Tongue (tissue), 2 donors: ENCODE measurements around the gene ZBTB49. TPM values are rescaled to one million over a fixed set of nuclear protein-coding genes. Genes with fewer than 3 reads are reported as not detected.
"Not testable (repeated sequence)": the region's sequence is repeated elsewhere in the genome, so short reads cannot be mapped to it uniquely, and the experiment has no call there.

ENCODE experiments used
- DNase-seq: peaks from one replicate; pipeline ENCODE4 v3.0.0-alpha.2; 2015
- total RNA-seq: library from RNA; depleted of rRNA; stranded (reverse); fragments of >200 nt; gene quantifications from one replicate; pipeline ENCODE4 v1.2.3, GENCODE V29; 2014

ZBTB49 gene, protein sequence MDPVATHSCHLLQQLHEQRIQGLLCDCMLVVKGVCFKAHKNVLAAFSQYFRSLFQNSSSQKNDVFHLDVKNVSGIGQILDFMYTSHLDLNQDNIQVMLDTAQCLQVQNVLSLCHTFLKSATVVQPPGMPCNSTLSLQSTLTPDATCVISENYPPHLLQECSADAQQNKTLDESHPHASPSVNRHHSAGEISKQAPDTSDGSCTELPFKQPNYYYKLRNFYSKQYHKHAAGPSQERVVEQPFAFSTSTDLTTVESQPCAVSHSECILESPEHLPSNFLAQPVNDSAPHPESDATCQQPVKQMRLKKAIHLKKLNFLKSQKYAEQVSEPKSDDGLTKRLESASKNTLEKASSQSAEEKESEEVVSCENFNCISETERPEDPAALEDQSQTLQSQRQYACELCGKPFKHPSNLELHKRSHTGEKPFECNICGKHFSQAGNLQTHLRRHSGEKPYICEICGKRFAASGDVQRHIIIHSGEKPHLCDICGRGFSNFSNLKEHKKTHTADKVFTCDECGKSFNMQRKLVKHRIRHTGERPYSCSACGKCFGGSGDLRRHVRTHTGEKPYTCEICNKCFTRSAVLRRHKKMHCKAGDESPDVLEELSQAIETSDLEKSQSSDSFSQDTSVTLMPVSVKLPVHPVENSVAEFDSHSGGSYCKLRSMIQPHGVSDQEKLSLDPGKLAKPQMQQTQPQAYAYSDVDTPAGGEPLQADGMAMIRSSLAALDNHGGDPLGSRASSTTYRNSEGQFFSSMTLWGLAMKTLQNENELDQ
- total RNA-seq = 9.7 TPM

DNA sequence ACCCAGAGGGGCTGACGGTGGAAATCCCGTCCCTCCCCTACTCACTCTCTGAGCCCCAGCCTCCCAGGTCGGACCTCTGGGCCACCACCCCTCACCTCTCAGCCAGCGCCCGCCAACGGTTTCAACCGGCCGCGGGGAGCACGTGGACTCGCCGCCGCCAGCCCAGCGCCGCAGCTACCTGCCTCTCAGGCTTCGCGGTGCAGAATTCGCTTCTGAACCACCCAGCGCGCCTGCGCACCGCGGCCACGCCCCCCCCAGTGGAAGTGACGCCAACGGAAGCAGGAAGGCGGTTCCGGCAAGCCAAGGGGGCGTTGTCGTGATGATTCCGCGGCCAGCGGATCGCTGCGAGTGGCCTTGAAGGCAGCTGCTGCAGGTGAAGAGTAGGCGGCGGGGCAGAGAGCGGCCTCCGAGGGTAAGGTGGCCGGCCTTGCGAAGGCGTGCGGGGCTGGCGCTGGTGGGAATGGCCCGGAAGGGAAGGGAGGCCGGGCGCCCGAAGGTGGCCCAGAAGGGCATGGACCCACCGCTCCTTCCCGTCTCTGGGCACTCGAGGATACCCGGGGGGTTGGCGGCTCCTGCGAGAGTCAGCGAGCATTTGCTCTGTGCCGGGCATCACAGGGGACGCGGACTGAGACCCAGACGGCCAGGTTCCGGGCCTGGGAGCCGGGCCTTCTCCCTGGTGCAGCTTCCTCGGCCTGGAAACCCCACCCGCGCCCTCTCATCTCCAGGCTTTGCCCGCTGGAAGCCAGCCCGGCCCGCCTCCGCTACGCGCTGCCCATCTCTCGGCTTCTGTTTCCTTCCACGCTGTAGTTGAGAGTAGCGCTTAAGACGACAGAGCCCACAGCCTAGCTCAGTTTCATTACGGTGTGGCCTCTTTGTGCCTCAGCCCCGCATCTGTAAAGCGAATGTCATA lies at the start of gene ZBTB49, which contains the start of gene LYAR:
ZBTB49 (plus strand) TSS at position 311 of the 910 bp plus-strand sequence. CDS start 9,695 bp downstream, outside the sequence.
LYAR (minus strand) TSS at position 214 of the 910 bp plus-strand sequence. CDS start 6,412 bp downstream, outside the sequence.
- DNase-seq = peak; percentile 96

DNA sequence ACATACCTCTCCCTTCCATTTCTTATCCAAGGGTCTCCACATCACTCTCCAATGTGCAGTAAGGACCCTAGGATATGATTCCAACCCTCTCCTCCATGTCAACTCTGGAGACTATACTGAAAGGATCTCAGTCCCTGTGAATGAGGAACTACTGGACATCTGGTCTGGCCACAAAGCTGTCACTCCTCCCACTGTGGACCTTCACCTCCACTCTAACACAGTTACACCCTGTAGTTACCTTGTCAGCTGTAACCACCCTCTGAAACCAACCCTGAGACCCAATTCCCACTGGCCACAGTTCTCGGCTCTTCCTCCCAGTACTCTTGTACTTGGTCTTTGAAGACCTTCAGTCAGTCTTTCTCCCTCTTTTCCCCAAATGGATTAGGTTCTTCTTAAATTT lies 44.9 kb upstream of the ZBTB49 start:
- DNase-seq = no peak

DNA sequence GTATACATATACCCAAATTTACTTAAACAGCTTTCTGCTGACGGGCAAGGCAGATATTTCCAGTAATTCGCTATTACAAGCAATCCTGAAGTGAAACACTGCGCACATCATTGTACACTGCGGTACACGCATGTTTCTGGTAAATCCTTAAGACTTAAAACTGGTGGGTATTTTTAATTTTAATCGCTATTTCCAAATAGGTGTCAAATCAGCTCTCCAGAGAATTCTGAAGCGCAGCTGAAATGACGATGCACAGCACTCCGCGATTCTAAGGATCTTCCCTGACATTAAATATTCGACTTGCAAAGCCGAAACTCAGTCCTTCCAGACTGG lies 42.4 kb upstream of the ZBTB49 start:
- DNase-seq = no peak

DNA sequence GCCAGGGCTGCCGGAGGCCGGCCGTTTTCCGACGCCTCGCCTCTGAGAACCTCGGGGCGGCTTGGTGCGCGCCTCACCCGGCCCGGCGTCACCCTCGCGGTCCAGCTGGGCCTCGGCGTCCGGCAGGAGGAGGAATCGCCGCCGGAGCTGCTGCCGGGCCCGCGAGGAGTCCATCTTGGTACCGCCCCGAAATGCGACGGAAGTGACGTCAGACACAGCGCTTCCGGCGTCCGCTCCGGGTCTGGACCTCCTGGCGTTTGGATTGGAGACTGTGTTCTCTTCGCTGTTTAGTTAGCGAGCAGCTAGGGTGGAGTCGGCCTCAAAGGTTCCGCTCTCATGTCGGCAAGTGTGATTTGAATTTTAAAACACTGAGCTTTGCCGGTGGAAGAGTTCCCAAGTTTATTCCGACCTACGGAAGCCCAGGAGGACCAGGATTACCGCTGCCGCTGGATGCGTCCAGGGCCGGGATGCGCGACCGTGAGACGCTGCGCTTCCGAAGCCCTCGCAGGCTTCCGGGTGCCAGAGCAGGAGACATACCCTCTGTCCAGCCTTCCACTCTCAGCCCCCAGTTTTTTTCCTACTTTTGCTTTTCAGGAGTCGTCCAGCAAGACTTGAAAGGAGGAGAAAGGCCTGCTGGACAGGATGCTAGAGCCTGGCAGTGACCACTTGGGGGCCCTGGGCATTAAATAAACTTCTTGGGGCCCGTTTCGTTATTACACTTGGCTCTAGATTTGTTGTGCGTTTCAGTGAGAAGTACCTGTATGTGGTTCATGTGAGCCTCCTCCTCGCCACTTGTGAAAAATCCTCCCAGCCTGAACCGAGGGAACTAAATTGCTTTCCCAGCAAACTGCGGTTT lies 41.8 kb upstream of the ZBTB49 start, which contains the start of gene TMEM128:
TMEM128 (minus strand) TSS at position 195 of the 856 bp plus-strand sequence; CDS start at position 174, 21 bp downstream.
- DNase-seq = peak; percentile 98

DNA sequence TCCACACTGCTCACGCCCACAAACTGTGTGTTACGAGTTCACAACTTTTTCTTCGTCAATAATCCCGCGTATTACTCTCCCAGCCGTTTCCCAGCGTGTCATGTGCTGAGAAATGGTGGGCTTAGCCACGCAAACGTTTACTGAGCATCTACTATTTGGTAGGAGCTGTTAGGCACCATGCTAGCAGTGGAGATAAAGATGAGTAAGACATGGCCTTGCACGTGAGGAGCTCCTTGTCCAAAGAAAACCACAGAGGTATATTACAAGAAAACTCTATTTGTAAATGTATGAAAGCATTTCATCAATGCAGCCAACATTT lies 41.2 kb upstream of the ZBTB49 start:
- no peak for DNase-seq

DNA sequence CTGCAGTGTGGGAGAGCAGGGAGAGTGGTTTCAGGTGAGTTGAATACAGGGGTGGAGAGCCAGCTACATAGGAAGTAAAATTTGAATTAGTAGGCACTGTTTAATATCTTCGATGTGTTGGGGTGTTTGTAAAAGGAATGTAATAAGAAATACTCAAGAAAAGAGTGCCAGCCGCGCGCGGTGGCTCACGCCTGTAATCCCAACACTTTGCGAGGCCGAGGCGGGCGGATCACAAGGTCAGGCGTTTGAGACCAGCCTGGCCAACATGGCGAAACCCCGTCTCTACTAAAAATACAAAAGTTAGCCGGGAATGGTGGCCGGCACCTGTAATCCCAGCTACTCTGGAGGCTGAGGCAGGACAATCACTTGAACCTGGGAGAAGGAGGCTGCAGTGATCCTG lies 40.7 kb upstream of the ZBTB49 start:
- not testable (repeated sequence) for DNase-seq

DNA sequence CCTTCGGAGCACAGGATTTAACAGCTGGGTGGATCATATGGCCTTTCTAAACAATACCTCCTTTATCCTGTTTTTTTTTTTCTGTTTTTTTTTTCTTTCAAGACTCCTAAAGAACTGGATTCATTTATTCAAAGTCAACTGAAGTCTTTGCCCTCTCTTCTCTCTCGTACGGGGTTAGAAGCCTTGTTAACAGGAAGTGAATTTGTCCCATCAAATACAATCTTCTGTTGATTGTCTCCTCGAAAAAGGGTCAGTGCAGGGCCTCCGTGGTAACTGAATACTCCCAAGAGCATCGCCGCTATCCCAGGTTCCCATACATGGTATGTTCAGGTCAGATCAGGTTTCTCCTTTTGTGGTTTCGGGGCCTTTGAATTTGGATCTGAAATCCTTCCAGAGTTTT lies 40.2 kb upstream of the ZBTB49 start:
- DNase-seq = no peak

DNA sequence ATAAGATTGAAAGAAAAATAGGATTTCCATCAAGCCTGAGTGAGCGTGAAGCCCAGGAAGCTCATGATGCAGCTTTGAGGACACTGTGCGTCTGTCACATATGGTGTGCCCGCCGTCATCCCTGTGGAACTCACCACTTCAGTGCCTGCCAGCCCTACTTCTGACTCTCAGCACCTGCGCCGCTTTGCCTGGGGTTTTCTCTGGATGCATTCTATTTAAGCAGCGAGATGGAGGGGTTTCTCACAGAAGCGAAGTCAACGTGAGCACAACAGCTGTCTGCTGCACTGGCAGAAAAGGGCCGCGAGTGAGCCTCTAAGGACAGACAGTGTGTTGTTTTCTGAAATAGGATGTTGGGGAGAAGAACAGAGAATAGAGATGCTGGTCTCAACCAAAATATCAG lies 35.9 kb upstream of the ZBTB49 start:
- DNase-seq = no peak

DNA sequence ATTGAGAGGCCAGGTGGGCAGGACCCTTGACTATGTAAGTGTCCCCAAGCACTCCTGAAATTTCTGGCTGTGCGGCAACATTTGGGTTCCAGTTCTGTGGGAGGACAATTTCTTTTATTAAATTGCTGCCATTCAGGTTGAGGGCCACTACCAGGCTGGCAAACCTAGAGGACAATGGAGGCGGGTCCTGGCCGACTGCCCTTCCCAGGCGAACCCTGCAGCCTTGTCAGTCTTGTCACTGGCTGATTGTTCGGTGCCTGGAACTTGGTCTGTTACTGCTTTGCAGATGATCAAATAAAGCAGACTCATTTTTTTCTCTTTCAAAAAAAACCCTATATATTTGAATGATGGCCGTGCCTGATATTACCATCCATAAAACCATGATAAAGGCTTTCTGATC lies 35.4 kb upstream of the ZBTB49 start:
- no peak for DNase-seq

DNA sequence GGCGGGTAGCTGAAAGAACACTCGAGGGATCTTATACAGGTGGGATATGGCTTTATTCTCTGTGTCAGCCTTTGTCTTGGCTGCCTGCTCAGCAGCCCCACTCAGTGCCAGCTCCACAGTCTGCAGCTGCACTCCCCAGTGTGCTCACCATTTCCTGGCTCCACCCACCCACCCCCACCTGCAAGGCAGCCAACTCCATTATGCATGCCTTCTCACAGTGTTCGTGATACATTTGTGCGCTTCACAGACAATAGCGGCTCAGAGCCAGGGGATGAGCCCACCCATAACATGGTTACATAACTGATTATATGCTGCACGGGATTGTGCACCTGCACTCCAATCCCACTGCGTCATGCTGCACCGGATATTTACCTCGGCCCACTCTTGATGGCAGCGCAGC lies 33.3 kb upstream of the ZBTB49 start:
- no peak for DNase-seq

DNA sequence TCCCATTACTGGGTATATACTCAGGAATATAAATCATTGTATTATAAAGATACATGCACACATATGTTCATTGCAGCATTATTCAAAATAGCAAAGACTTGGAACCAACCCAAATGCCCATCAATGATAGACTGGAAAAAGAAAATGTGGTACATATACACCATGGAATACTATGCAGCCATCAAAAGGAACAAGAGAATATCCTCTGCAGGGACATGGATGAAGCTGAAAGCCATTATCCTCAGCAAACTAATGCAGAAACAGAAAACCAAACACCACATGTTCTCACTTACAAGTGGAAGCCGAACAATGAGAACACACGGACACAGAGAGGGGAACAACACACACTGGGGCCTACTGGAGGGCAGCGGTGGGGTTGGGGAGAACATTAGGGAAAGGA lies 32.3 kb upstream of the ZBTB49 start:
- DNase-seq = not testable (repeated sequence)

DNA sequence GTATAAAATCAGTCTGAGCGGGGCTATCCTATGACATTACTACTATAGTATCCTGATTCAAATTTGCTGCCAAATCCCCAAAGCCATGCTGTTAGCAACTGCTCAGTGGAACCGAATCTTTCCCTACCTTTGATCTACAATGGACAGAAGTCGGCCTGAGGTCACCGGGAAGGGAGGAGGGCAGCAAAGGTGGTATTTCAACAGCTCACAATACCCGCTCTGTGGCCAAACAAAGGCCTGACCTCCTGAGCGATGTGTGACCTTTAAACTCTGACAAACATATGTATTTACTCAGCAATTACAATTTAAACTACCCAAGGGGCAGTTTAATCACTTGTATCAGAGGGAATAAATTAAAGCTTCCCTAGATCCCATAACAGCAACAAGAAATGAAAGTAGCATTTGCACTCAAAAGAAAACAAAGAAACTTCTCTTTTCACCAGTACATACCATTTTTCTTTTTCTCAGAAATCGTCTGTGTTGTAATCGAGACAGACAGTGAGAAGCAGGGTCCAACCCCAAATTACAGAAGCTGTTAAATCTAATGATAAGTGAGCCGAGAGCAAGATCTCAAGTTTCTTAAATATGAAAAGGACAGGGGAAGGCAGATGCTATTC lies 30.5 kb upstream of the ZBTB49 start:
- no peak for DNase-seq

DNA sequence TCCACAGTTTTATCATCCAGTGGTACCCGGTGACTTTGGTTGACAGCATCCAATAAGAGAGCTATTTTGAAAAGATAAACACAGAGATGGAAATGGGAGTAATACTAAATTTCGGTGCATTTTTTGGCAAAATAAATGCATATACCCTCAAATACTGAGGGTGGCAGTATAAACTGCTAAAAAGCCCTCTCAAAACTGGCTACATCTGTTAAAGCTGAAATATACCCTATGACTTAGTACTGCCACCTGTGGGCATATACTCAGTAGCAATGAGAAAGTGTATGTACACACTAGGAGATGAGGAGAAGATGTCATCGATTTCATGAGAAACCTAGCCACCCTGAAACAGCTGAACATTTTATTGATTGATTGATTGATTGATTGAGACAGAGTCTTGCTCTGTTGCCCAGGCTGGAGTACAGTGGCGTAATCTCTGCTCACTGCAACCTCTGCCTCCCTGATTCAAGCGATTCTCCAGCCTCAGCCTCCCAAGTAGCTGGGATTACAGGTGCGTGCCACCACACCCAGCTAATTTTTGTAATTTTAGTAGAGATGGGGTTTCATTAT lies 29.8 kb upstream of the ZBTB49 start:
- DNase-seq = no peak

DNA sequence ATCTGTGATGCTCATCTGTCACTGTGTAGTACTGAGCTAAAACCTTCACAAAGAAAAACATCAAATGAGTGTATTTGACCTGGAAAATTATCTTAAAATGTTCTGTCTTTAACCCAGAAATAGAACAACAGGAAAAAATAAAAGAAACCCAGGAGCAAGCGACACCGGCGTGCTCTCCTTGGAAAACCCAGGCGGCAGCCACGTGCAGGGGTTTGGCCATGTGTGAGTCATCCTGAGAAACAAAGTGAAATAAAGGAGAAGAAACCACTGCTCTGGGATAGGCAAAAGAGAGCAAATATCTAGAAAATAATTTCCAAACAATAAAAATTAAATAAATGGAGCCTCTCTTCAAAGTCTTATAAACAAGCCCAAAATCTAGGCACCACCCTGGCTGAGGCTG lies 22.1 kb upstream of the ZBTB49 start:
- no peak for DNase-seq

DNA sequence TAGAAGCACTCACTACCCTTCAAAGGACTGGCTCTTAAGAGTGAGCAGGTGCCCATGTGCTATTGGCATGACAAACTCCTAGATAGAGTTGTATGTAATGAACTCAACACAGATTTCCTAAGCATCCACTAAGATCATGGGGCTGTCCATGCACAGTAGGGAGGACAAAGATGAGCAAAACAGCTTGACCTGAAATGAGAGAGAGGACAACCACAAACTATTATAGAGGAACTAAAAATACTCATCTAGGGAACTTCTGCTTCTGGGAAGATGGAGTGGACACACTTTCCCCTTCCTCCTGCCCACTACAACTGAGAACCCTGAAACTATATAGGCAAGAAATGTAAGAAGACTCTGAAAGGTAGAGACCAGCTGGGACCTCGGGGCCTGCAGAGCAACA lies 21.3 kb upstream of the ZBTB49 start:
- DNase-seq = no peak

DNA sequence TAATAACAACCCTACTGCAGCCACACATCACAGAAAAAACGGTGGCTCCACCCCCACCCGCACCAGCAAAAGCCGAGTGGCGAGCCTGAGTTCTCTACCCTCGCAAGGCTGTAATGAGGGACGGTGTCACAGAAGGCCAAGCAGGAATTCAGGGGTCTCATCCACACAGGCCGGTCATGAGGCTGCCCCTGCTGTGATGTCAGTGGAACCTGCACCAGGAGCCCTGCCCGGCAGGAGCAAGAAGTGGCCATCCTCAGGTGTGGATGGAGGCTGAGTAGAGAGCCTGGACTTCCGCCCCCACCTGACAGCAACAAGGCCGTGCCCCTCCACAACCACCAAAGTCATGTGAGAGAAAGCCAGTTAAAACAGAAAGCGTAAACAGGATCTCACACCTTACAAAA lies 20.7 kb upstream of the ZBTB49 start:
- no peak for DNase-seq

DNA sequence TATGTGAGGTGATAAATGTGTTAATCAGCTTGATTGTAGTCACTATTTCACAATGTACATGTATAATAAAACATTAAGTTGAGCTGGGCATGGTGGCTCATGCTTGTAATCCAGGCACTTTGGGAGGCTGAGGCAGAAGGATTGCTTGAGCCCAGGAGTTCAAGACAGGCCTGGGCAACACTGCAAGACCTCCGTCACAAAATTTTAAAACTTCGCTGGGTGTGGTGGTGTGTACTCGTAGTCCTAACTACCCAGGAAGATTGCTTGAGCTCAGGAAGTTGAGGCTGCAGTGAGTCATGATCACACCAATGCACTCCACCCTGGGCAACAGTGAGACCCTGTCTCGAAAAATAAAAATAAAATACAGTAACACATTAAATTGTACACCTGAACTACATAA lies 20.2 kb upstream of the ZBTB49 start:
- DNase-seq = no peak

DNA sequence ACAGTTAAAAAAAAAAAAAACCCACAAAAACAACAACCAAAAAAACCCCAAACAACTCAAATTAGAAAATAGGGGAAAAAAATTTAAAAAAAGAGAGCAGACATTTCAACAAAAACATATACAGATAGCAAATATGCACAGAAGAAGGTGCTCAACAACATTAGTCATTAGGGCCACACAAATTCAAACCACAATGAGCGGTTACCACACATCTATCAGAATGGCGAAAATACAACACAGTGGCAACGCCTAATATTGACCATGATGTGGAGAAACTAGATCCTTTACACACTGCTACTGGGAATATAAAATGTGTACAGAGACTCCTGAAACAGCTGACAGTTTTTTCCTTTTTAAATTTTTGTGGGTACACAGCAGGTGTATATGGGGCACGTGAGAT lies 19.5 kb upstream of the ZBTB49 start:
- DNase-seq = no peak

DNA sequence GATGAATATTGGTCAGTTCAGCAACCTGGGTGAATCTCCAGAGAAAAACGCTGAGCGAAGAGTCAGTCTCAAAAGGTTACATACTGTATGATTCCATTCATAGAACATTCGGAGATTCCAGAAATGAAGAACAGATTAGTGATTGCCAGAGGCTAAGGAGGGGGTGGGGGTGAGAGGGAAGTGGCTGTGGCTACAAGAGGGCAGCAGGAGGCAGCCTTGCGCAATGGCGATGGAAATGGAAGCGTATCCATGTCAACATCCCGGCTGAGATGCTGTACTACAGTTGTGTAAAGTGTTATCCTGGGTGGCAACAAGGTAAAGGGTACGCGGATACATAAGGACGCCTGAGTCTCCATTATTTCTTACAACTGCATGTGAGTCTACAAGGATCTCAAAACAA lies 18.1 kb upstream of the ZBTB49 start:
- DNase-seq = no peak

DNA sequence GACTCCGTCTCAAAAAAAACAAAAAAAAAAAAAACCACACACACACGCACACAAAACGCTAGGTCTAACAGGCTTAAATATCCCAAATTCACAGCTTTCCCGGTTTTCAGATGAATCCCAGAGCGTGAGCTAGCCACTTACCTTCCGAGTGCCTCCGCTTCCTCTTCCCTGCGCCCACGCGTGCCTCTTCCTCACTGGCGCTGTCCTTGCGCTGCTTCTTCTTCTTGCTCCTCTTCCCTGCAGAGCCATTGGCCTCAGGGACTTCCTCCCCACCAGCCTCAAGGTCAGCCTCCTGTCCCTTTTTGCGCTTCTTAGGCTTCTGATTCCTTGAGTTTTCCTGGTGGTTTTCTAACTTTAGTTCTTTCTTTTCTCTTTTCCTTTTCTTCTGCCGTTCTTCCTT lies 15.8 kb upstream of the ZBTB49 start:
- no peak for DNase-seq

DNA sequence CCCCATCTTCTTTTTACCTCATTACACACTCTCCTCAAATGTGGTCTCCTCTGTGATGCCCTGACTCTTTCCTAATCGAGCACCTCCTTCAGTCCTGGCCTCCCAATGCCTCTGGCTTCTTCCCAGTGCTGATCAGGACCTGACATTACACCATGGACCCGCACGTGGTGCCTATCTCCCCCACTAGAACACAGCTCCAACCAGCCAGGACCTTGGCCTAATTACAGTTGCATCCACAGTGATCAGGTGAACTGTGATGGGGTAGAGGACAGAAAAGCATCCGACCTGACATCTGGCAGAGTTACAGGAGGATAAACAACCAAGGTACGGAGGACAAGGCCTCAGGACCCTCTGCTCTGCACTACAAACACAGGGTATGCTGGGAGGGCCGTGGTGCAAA lies 12.5 kb upstream of the ZBTB49 start:
- no peak for DNase-seq
